ENCODE measurements around the gene PAK1.
"Not testable (repeated sequence)": the region's sequence is repeated elsewhere in the genome, so short reads cannot be mapped to it uniquely, and the experiment has no call there.

PAK1 gene

DNA sequence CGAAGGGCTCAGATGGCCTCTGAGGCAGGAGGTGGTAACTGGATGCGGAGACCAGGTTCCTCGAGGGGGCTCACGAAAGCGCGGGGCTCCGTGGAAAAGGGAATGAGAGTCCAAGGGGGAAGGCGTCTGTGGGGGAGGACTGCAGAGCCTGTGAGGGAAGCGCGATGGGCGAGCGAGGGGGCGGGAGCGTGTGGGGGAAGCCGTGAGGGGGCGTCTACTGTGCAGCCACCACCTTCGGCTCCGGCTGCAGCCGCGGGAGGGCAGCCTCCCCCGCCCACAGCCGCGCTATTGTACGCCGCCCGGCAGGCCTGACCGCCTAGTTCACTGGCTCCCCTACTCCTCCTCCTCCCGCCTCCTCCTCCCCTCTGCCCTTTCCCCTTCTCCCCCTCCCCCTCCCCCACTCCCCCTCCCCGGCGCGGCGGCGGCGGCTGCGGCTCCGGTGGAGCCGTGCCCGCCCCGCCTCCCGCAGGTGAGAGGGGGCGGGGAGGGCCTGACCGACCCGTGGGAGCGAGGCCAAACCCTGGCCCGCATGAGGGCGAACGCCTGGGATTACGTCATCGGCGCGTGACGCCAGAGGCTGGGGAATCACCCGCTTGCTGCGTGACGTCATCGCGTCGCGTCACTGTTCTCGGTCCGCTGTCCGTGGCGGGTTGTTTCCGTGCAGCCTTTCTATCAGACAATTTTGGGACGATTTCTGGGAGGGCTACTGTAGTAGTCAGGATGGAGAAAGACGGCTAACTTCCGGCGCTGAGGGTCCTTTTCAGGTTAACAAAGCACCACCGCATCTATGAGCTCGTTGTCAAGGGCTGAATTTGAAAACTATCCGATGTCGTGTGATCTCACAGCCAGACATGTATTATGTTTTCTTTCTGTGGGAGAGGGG lies at the start of gene PAK1:
Gene PAK1 (minus strand): TSS at position 294 of the 883 bp plus-strand sequence. CDS start 81,574 bp downstream, outside the sequence.
- DNase-seq (ENCODE audit: low read depth in 2 of 3, low spot score in 1 of 3) = peak; percentile 68 to 74 (median 72)

DNA sequence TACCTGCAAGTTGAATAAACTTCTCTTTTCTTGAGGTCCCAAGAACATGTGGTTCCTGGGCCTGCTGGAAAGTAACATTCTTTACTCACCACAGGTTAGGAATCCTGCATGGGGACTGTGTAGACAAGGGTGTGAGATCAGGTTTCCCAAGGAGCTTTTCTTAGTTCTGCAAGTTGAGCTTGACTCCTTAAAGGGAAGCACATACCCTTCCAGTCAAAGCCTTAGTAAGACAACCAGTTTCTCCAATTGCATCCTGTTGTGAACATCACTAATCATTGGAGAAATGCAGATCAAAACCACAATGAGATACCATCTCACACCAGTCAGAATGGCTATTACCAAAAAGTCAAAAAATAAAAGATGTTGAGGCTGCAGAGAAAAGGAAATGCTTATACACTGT lies 48.3 kb upstream of the PAK1 start:
- no peak for DNase-seq (ENCODE audit: low read depth in 2 of 3, low spot score in 1 of 3)

DNA sequence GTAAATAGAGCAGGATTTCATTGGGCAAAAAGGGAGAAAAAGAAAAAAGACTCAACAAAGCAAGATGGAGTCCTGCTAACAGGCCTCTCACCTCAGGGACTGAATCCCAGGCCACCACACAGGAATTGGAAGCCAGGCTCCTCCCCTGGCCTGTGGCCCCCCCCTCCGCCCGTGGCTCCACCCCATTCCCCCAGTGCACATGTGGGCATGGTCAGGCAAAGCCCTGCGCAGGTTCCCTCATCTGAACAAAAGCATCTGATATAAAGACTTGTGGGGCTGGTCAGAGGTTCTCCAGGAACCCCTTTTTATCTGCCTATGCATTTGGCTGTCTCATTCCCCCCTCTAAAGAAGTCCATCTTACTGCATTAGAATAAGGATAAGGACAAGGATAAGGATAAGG lies 46.0 kb upstream of the PAK1 start:
- DNase-seq (ENCODE audit: low read depth in 2 of 3, low spot score in 1 of 3) = no peak

DNA sequence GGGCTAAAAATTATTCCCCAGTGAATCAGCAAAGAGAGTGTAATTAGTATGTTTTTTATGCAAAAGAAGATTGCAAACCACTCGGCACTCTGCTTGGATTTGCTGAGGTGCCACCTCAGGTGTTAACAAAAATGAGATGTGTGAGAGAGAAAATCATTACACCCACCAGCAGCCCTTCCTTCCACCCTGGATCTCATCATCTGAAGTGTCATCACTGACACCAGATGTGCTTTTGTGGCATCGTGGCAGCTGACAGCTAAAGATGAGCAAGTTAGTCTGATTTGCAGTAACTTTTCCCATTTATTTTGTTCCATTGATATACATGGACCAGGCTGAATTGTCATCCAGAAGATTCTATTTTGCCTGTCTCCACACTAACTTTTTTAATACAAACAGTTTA lies 44.6 kb upstream of the PAK1 start:
- DNase-seq (ENCODE audit: low read depth in 2 of 3, low spot score in 1 of 3) = no peak

DNA sequence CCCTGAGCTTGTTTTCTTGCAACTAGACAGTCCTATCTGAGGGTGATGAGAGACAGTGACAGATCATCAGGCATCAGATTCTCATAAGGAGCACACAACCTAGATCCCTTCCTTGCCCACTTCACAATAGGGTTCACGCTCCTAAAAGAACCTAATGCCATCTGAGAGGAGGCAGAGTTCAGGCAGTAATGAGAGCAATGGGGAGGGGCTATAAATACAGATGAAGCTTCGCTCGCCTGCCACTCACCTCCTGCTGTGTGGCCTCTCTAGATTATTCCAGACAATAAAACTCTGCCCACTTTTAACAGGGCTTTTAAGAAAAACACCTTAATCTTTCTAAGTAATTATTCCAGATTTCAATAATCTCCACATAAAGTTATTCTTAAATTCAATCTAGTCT lies 43.9 kb upstream of the PAK1 start:
- DNase-seq (ENCODE audit: low read depth in 2 of 3, low spot score in 1 of 3) = no peak

DNA sequence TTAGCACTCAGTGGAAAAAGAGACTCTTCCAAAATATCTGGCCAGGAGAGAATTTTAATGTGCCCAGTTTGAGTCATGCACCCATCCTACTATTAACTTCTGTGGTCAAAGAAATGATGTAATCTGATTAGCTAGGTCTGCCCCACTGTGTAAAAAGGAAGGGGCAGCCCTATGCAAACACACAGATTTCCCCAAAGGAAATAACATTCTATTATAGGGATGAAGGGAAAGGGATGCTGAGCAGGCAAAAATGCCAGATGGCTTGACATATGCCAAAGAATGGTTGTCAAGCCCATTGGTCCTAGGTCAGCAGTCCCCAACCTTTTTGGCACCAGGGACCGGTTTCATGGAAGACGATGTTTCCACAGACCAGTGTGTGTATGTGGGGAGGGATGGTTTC lies 43.3 kb upstream of the PAK1 start:
- DNase-seq (ENCODE audit: low read depth in 2 of 3, low spot score in 1 of 3) = no peak

DNA sequence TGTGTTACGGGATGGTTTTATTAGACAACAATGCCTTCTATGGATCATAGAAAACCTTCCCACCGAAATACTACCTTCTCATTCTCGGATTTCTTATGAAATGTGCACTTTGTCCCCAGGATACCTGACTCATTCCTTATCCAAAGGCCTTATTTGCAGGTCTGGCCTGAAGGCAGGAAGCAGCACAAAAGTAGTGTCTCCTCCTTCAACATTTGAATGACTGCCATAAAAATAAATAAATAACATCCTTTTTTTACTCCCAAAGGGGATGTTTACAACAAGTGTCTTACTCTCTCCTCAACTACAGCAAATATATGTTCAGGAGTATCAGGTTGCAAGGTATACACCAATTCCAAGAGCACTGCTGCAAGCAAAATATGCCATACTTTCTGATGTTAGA lies 41.6 kb upstream of the PAK1 start:
- DNase-seq (ENCODE audit: low read depth in 2 of 3, low spot score in 1 of 3) = no peak

DNA sequence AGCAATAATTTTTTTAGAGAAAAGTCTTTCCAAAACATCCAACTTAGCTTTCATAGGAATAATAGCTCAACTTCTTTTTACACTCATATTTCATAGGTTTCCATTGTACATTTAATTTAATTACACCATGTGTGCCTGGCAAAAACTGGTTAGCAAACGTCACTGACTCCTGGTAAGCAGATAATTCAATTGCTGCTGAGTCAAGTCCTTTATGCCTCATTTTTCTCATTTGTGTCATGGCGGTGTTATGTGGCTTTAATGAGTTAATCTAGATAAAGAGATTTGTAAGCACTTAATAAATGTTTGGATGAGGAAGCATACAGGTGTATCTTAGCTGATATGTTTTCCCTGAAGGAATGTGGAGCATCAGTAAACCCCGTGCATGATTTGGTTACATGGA lies 41.2 kb upstream of the PAK1 start:
- no peak for DNase-seq (ENCODE audit: low read depth in 2 of 3, low spot score in 1 of 3)

DNA sequence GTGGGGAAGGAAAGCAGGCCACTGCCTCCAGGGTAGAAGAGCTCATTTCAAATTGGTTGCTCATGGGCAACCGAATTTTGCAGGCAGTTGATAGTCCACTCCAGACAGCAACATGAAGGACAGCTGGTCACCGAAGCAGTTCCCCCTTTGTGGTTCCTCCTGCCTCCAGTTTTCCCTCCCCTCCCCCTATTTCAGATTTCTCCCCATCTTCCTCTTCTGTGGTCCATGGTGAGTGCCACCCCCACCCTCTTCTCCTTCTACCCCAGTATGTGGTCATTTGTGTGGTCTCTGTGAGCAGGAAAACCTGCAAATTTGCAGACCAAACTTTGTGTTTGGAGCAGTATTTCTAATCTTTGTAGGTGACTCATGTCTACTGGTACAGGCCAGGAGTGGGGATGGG lies 38.2 kb upstream of the PAK1 start:
- DNase-seq (ENCODE audit: low read depth in 2 of 3, low spot score in 1 of 3) = no peak

DNA sequence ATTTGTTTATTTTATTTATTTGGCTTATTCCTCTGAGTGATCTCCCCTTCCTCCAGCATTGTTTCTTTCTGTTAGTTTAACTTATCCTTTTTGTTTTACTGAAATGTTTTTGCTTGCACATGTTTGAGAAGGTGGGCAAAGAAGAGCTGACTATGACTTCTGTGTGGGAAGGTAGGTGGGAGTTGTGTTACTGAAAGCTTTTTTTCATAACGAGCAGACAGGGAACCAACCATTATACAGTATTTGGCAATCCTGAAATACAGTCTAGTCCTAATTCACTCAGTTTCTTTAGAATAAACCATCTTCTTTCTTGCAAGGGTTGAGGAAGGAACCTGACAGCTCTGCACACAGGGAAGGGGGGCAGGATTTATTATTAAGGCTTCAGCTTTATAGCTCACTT lies 37.0 kb upstream of the PAK1 start:
- DNase-seq (ENCODE audit: low read depth in 2 of 3, low spot score in 1 of 3) = no peak

DNA sequence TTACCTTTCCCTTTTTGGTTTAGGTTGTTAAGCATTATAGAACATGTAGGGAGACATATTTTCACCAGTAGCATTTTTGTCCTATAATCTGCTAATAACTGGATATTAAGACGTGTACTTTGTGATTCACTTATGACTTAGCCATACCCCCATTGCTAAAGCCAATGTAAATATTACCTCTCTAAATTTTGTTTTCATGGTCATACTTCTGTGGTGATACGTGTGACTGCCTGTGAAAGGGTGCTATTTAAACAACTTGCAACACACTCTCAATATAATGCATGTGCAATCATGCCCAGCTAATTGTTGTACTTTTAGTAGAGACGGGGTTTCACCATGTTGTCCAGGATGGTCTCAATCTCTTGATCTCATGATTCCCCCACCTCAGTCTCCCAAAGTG lies 36.2 kb upstream of the PAK1 start:
- no peak for DNase-seq (ENCODE audit: low read depth in 2 of 3, low spot score in 1 of 3)

DNA sequence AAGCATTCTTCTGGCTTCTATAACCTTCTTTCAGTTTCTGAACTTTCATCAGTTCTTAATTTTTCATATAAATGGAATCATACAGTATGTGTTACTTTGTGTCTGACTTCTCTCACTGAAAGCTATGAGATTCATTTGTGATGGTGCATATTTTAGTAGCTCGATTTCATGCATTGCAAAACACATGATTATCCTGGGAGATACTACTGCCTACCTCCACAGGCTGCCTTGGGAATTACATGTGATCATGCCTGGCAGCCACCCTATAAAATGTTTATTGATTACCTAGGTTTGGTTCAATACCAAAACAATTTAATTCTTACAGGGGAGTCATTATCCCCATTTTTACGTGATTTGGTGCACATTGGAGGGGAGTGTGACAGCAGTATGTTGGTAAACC lies 34.1 kb upstream of the PAK1 start:
- no peak for DNase-seq (ENCODE audit: low read depth in 2 of 3, low spot score in 1 of 3)

DNA sequence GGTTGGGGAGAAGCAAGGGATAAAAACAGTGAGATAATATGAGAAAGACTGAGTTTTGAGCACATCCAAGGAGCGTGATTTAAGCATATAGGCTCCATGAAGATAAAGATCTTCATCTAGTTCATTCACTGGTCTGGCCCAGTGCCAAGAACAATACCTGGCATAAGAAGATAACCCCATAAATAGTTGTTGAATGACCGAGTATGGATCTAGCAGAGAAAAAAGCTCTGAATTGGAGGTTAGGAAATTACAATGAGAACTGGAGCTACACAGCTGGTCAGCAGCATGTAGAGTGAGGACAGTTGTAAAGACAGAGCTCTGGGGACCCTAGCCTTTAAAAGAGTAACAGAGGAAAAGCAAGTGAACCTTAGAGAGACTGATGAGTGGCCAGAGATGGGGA lies 33.0 kb upstream of the PAK1 start:
- no peak for DNase-seq (ENCODE audit: low read depth in 2 of 3, low spot score in 1 of 3)

DNA sequence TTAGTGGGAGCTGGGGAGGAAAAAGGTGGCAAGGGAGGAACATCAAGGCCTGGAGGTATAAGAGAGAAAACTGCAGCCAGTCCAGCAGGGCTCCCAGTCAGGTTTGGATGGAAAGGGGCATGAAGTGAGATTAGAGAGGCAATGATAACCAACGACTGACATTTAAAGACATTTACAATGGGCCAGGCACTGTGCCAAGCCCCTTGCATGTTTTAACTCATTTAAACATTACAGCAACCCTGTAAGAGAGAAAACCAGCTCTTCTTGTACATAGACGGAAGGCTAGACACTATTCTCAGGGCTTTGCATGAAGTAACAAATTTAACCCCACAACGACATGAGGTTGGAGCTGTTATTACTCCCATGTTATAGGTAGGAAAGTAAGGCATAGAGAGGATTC lies 32.1 kb upstream of the PAK1 start:
- DNase-seq (ENCODE audit: low read depth in 2 of 3, low spot score in 1 of 3) = no peak

DNA sequence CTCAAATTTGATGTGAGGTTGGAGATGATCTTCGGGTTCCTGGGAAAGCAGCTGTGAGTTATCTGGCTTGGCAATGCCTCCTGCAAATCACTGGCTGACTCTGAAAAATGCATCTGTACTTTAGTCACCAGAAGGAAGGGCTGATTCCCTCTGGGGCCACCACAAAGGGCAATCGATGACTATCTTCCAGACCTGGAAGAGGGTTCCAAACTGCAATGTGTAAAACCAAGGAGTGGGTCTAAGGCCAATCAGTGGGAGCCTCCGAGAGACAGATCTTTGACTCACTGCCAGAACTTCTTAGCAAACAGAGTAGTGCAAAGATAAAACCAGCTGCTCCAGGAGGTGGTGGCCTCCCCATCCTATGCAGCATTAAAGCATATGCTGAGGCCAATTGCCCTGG lies 29.1 kb upstream of the PAK1 start:
- no peak for DNase-seq (ENCODE audit: low read depth in 2 of 3, low spot score in 1 of 3)

DNA sequence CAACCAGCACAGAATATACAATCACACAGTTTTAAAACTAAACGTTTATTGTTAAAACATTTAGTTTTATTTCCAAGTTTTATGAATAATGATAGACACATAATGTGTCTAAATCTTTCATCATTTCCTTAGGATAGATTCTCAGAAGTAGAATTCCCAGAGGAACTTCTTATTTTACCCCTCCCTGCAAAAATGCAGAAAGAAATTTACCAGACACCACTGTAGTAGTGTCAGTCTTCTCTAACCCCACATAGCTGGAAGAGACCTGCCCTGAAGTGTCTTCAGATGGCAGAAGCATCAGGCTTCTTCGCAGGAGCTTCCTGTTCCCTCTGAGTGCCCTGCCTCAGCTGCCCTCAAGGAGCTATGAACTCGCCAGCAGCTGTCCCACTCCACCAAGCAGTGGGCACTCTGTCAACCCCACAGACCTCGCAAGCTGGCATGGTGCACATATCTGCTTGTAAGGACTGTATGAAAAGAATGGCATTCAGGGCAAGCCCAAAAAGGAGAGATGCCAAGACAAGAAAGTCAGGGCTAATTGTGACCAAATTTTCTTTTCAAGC lies 28.5 kb upstream of the PAK1 start:
- DNase-seq (ENCODE audit: low read depth in 2 of 3, low spot score in 1 of 3) = no peak

DNA sequence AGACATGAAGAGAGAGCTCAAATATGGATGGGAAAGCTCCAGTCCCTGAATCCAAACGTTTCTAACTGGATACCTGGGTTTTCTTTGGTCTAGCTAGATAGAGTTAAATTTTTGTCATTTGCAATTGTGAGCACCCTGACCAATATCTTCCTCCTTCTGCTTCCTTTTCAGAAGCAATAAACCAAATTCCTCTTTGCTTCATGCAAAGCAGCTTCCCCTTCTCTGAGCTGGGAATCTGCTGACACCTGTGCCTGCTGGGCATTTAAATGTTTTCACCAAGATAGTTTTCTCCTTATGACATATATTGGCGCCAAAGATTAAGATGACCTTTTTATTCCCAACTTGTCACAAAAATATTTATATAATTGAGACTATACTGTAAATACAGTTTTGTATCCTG lies 27.9 kb upstream of the PAK1 start:
- DNase-seq (ENCODE audit: low read depth in 2 of 3, low spot score in 1 of 3) = no peak

DNA sequence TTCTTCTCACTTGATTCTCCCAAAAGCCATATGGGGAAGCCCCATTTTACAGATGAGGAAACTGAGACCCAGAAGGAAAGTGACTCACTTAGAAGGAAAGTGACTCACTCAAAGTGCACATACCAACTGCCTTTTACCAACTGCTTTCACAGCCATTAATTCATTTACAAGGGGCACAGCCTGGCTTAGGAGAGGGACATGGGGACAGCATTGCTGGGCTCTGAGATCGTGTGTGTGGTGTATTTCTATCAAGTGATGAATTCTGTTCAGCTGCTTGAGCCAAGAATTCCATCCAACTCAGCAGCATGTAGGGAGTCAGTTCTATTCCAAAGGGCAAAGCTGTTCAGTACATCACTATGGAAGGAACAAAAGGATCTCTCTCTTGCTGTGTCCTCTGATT lies 23.5 kb upstream of the PAK1 start:
- DNase-seq (ENCODE audit: low read depth in 2 of 3, low spot score in 1 of 3) = no peak

DNA sequence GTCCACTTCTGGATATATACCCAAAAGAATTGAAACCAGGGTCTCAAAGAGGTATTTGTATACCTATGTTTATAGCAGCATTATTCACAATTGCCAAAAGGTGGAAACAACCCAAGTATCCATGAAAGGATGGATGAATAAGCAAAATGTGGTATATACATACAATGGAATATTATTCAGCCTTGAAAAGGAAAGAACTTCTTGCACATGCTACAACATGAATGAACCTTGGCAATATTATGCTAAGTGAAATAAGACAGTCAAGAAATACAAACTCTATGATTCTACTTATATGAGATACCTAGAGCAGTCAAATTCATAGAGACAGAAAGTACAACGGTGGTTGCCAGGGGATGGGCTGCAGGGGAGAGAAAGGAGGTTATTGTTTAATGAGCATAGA lies 21.6 kb upstream of the PAK1 start:
- DNase-seq (ENCODE audit: low read depth in 2 of 3, low spot score in 1 of 3) = no peak

DNA sequence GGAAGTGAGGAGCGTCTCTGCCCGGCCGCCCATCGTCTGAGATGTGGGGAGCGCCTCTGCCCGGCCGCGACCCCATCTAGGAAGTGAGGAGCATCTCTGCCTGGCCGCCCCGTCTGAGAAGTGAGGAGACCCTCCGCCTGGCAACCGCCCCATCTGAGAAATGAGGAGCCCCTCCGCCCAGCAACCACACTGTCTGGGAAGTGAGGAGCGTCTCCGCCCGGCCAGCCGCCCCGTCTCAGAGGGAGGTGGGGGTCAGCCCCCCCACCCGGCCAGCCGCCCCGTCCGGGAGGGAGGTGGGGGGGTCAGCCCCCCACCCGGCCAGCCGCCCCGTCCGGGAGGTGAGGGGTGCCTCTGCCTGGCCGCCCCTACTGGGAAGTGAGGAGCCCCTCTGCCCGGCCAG lies 16.1 kb upstream of the PAK1 start:
- DNase-seq (ENCODE audit: low read depth in 2 of 3, low spot score in 1 of 3) = not testable (repeated sequence)

DNA sequence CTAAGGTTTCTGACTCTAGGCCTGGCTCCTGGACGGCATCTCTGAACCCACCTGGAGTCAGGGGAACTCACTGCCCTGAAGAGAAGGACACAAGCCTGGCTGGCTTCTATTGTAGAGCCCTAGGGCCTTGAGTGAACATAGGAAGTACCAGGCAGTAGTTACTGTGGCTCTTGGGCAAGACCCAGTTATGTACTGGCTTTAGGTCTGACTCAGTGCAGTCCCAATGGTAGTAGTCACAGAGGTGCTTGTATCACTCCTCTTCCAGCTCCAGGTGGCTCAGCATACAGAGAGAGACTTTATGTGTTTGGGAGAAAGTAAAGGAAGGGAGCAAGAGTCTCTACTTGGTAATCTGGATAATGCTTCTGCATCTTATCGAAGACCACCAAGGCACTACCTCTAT lies 13.9 kb upstream of the PAK1 start:
- DNase-seq (ENCODE audit: low read depth in 2 of 3, low spot score in 1 of 3) = no peak

DNA sequence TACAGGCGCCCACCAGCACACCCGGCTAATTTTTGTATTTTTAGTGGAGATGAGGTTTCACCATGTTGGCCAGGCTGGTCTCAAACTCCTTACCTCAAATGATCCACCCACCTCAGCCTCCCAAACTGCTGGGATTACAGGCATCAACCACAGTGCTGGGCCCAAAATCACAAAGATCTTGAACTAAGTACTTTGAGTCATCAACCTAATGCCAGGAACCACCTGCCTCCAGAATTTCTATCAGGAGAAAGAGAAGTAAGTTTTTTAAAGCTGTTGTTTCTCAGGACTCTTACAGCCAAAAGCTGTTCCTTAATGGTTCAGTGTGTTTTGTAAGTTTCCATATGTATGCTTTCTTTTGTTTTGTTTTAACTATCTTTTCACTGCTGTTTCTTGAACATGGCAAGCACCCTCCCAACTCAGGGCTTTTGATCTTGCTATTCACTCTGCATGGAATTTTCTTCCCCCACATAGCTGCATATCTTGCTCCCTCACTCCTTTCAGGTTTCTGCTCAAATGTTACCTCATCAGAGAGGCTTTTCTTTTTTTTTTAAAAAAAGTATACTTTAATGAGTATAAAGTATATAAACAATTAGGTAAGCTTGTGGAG lies 6.0 kb upstream of the PAK1 start:
- no peak for DNase-seq (ENCODE audit: low read depth in 2 of 3, low spot score in 1 of 3)

DNA sequence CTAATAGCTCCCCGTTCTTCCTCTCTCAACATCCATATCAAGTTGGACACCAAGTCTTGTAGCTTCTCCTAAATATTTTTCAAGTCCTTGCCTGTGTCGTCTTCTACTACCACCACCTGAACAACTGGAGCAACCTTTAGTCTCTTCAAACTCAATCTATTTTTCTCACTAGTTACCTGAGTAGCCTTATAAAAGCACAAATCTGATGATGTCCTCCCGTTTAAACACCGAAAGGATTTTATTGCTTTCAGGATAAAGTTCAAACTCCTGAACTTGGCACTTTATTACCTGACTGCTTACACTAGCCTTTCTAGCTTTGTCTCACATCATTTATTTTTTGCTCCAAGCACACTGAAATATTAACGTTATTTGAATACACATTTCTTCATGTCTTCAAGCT lies 1.3 kb upstream of the PAK1 start:
- DNase-seq (ENCODE audit: low read depth in 2 of 3, low spot score in 1 of 3) = no peak

All from stimulated activated CD4-positive, alpha-beta T cell treated with anti-CD3 and anti-CD28 coated beads, Interleukin-12 subunit alpha, Interleukin-12 subunit beta, amount 100 ng/mL, for 48 hours (primary cell).